ENCODE results near the gene PPCDC. TPM values are rescaled to one million over a fixed set of nuclear protein-coding genes. Genes with fewer than 3 reads are reported as not detected.
A peak's percentile ranks its signal among the peaks of the same experiment; 100 is the strongest.

Gene PPCDC
- total RNA-seq, 2 donors from 2014 or later: 8.9 to 9.5 TPM

DNA sequence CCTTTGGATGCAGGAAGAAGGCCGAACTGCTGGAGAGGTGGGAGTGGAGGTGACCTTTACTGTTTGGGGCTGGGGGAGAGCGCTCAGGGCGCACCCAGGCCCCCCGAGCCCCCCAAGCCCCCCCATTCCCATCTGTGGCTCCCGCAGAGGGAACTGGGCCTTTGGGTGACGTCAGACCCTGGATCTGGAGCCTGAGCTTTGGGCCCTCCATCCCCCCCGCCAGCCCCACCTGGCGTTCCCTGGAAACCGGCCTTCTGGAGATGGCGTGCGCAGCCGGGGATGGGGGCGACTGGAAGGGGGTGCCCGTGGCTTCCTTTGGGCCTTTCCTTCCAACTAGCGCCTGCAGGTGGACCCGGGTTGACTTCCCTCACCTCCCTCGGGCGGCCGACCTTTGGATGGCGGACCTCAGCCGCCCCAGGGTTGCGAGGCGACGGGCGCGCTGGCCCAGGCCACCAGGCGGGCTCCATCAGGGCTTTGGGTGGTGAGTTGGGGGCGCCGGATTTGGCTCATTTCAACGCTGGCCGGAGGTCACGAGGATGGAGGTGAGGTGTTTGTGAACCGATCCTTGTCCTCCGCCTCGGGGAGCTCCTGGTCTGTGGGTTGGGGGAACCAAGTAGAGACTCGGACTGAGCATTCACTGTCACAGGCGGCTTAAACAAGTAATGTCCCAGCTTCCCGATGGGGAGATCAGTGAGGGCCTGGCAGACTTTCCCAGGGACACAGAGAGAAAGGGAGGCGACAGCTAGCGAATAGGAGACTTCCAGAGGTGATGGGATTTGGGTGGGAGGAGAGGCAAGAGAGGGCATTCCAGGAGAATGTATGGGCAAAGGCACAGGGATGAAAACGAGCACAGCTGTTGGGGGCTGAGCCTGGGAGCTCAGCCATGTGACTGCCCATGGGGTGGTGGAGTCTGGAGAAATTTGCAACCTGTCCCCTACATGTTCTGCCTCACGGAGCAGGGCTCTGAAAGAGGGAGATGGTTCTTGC is 27.3 kb upstream of the PPCDC start:
- H3K9me3 ChIP-seq (ENCODE audit: control insufficient read depth, low read length, poor library complexity, severe bottlenecking): no peaks in the 10 kb centered on the region
- Mint-ChIP-seq H3K4me3 (peak overlapping the region; percentile 87), H3K4me1 (peaks cover 18% of the 10 kb centered on the region), H3K36me3 (ENCODE audit: low read depth) (peaks cover 2% of the 10 kb centered on the region), H3K27me3 (peaks cover 38% of the 10 kb centered on the region), H3K27ac (peak overlapping the region; percentile 57)
- ATAC-seq: no peak
- no peak for DNase-seq

DNA sequence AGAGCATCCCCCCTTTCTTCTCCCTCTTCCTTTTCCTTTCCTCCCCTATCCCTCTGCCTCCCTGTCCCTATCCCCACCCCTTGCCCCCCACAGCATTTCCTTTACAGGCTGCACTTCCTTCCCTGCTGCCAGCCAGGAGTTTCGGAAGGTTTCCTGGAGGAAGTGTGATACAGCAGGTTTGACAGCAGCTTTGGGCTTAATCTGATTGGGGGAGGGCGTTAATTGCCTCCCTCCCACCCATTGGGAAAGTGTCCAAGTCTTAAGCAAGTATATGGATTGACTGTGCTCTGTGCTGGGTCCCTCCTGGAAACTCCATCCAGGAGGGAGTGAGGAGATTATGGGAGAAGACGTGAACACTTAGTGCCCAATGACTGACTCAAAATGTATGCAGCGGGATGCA is 26.2 kb upstream of the PPCDC start:
- H3K36me3 Mint-ChIP-seq (ENCODE audit: low read depth): peaks cover 2% of the 10 kb centered on the region
- no peak overlapping the region for H3K27ac Mint-ChIP-seq
- DNase-seq: no peak
- H3K27me3 Mint-ChIP-seq: peaks cover 34% of the 10 kb centered on the region
- H3K9me3 ChIP-seq (ENCODE audit: control insufficient read depth, low read length, poor library complexity, severe bottlenecking): no peaks in the 10 kb centered on the region
- H3K4me3 Mint-ChIP-seq: no peak overlapping the region
- no peak for ATAC-seq
- peaks cover 19% of the 10 kb centered on the region for H3K4me1 Mint-ChIP-seq

DNA sequence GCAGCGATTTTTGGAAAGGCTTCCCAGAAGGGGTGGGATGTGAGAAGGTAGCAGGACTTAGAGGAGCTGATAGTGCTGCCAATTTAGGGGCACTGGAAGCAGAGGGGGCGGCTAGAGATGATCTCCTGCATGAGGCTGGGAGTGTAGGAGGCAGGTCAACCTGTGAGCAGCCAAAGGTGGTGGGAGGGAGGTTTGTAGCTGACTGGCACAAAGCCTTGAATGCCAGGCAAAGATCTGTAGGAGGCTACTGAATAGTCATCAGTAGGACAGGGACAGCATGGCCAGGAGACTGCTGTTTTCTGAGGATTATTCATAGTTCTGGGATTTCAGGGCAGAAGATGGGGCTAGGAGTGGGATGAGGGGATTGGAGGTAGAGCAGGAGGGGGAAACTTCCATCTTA is 25.8 kb upstream of the PPCDC start:
- DNase-seq: no peak
- H3K27me3 Mint-ChIP-seq: peaks cover 34% of the 10 kb centered on the region
- peaks cover 5% of the 10 kb centered on the region for H3K36me3 Mint-ChIP-seq (ENCODE audit: low read depth)
- H3K4me1 Mint-ChIP-seq: peaks cover 21% of the 10 kb centered on the region
- no peak overlapping the region for H3K27ac Mint-ChIP-seq
- no peak for ATAC-seq
- no peaks in the 10 kb centered on the region for H3K9me3 ChIP-seq (ENCODE audit: control insufficient read depth, low read length, poor library complexity, severe bottlenecking)
- H3K4me3 Mint-ChIP-seq: no peak overlapping the region

DNA sequence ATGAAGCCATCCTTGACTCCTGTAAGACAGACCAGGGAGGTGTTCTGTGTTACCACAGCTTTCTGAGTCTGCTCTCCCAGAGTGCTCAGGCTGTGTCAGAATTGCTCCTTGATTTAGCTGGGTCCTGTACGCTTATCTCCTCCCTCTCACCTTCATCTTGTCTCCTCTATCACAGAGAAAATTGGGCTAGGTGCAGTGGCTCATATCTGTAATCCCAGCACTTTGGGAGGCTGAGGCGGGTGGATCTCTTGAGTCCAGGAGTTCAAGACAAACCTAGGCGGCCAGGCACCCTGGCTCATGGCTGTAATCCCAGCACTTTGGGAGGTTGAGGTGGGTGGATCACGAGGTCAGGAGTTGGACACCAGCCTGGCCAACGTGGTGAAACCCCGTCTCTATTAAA is 22.1 kb upstream of the PPCDC start:
- Mint-ChIP-seq H3K27ac (no peak overlapping the region), H3K4me3 (no peak overlapping the region), H3K4me1 (peaks cover 12% of the 10 kb centered on the region), H3K27me3 (peaks cover 29% of the 10 kb centered on the region), H3K36me3 (ENCODE audit: low read depth) (peaks cover 6% of the 10 kb centered on the region)
- no peak for DNase-seq
- ATAC-seq: no peak
- H3K9me3 ChIP-seq (ENCODE audit: control insufficient read depth, low read length, poor library complexity, severe bottlenecking): no peaks in the 10 kb centered on the region

DNA sequence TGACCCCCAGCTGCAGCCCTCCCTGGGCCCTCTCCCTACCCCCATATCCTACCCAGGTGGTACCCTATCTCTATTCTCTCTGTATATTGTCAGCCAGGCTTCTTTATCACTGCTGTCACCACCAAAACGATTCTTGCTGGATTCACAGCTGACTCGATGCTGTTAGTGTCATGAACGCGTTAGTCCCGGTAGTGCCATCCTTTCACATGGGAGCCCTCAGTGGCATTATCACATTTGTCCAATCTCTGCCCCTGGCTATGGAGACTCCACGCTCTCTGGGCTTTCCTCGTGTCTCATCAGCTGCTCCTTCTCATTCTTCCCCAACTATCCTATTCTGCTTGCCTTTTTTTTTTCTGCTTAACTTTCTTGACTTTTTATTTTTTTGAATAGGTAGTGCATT is 21.0 kb upstream of the PPCDC start:
- H3K4me3 Mint-ChIP-seq: no peak overlapping the region
- H3K4me1 Mint-ChIP-seq: peaks cover 6% of the 10 kb centered on the region
- H3K27ac Mint-ChIP-seq: no peak overlapping the region

DNA sequence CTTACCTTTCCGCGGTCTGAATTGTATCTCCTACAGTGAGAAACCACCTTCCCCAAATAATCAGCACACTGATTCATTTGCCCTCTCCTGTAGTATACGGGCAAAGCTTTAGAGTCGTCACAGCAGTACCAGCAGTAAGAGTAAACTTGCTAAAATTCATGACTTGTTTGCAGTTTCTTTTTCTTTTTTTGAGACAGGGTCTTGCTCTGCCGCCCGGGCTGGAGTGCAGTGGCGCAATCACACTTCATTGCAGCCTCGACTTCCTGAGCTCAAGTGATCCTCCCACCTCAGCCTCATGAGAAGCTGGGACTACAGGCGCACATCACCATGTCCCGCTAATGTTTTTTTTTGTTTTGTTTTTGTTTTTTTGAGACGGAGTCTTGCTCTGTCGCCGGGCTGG is 16.2 kb upstream of the PPCDC start:
- H3K27me3 Mint-ChIP-seq: peaks cover 4% of the 10 kb centered on the region
- no peak overlapping the region for H3K27ac Mint-ChIP-seq

More for the DNA sequence above, 21.0 kb upstream of the PPCDC start:
- DNase-seq: no peak
- peaks cover 4% of the 10 kb centered on the region for H3K36me3 Mint-ChIP-seq (ENCODE audit: low read depth)
- peaks cover 21% of the 10 kb centered on the region for H3K27me3 Mint-ChIP-seq
- H3K9me3 ChIP-seq (ENCODE audit: control insufficient read depth, low read length, poor library complexity, severe bottlenecking): no peaks in the 10 kb centered on the region
- ATAC-seq: no peak

DNA sequence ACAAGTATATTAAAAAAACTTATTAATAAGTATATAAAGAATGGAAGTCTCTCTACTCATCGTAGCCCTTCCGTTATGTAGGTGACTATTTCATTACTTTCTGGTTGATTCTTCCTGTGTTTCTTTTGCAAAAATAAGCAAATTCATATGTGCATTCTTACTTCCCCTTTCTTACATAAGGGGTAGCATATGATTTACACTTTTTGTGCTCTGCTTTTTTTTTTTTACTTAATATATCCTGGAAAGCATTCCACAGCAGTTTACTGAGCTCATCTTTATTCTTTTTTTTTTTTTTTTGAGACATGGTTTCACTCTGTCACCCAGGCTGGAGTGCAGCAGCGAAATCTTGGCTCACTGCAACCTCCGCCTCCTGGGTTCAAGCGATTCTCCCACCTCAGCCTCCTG is 15.2 kb upstream of the PPCDC start:
- H3K9me3 ChIP-seq (ENCODE audit: control insufficient read depth, low read length, poor library complexity, severe bottlenecking): no peaks in the 10 kb centered on the region
- Mint-ChIP-seq H3K4me3 (no peak overlapping the region), H3K36me3 (ENCODE audit: low read depth) (no peaks in the 10 kb centered on the region), H3K4me1 (peaks cover 7% of the 10 kb centered on the region), H3K27ac (no peak overlapping the region), H3K27me3 (no peaks in the 10 kb centered on the region)
- ATAC-seq (no peak), DNase-seq (no peak)

More for the DNA sequence above, 16.2 kb upstream of the PPCDC start:
- H3K4me1 Mint-ChIP-seq: peaks cover 8% of the 10 kb centered on the region
- DNase-seq (no peak), ATAC-seq (no peak)
- H3K36me3 Mint-ChIP-seq (ENCODE audit: low read depth): peaks cover 4% of the 10 kb centered on the region
- no peak overlapping the region for H3K4me3 Mint-ChIP-seq
- no peaks in the 10 kb centered on the region for H3K9me3 ChIP-seq (ENCODE audit: control insufficient read depth, low read length, poor library complexity, severe bottlenecking)

DNA sequence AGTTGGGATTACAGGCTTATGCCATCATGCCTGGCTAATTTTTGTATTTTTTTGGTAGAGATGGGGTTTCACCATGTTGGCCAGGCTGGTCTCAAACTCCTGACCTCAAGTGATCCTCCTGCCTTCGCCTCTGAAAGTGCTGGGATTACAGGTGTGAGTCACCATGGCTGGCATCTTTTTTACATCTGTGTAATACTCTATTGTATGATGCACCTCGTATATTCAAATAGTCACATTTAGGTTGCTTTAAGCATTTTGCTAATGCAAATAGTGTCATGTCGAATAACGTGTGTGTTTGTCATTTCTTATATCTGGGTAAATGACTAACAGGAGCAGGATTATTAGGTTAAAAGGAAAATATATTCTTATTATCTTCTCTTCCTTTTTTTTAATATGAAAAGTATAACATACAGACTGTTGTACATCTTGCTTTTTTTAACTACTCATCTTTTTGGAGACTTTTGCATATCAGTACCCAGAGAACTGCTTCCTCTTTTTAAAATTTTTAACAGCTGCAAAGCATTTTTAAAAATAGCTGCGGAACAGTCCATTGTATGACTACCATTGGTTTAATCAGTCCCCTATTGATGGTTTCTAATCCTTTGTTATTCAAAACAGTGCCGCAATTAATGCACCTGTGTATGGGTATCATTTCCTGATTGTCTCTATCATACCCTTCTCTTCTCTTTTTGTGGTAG is 14.6 kb upstream of the PPCDC start:
- Mint-ChIP-seq H3K4me1 (peaks cover 7% of the 10 kb centered on the region), H3K27me3 (no peaks in the 10 kb centered on the region), H3K4me3 (no peak overlapping the region), H3K36me3 (ENCODE audit: low read depth) (no peaks in the 10 kb centered on the region), H3K27ac (no peak overlapping the region)
- peak; percentile 73 for ATAC-seq
- H3K9me3 ChIP-seq (ENCODE audit: control insufficient read depth, low read length, poor library complexity, severe bottlenecking): no peaks in the 10 kb centered on the region
- no peak for DNase-seq

DNA sequence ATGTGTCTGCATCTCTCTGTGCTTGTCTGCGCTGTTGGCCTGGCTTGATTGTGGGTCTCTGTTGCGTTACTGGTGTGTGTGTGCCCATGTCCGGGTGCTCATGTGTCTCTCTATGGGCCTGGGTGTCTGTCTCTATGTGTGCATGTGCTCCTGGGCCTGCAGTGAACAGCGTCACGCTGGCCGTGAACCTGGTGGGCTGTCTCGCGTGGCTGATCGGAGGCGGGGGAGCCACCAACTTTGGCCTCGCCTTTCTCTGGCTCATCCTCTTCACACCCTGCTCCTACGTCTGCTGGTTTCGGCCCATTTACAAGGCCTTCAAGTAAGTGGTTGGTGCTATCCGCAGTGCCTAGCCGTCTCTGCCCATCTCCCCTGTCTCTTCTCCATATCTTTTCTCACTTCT is 7.0 kb upstream of the PPCDC start:
- Mint-ChIP-seq H3K36me3 (ENCODE audit: low read depth) (no peaks in the 10 kb centered on the region), H3K27ac (no peak overlapping the region), H3K27me3 (no peaks in the 10 kb centered on the region), H3K4me1 (peaks cover 2% of the 10 kb centered on the region), H3K4me3 (no peak overlapping the region)
- no peak for DNase-seq
- ATAC-seq: no peak
- no peaks in the 10 kb centered on the region for H3K9me3 ChIP-seq (ENCODE audit: control insufficient read depth, low read length, poor library complexity, severe bottlenecking)

DNA sequence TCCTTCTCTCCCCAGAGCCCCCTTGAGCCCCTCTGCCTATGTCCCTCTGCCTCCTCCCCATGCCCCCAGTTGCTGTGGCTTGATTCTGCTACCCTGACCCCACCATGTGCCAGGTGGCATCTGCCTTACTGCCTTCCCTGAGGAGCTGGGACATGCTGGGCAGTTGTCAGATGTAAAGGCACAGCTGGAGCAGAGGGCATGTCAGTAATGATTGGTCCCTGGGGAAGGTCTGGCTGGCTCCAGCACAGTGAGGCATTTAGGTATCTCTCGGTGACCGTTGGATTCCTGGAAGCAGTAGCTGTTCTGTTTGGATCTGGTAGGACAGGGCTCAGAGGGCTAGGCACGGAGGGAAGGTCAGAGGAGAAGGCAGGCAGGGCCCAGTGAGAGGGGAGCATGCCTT is 3.5 kb upstream of the PPCDC start:
- ATAC-seq: no peak
- no peak overlapping the region for H3K4me3 Mint-ChIP-seq

DNA sequence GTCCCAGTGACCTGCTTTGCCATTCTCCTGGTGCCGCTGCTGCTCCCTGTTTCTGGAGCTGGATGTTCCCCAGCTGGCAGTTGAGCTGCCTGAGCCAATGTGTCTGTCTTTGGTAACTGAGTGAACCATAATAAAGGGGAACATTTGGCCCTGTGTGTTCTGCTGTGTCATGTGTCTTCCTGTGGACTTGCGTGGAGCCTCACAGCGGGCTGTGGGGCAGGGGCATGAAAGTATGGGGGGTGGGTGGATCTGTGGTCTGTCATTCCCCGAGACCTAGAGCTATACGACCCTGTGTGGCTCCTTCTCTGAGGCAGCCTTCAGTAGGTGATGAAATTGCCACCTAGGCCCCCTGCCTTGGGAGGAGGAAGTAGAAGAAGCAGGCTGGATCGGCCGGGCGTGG is 2.0 kb upstream of the PPCDC start:
- H3K9me3 ChIP-seq (ENCODE audit: control insufficient read depth, low read length, poor library complexity, severe bottlenecking): no peaks in the 10 kb centered on the region
- Mint-ChIP-seq H3K4me1 (peaks cover 10% of the 10 kb centered on the region), H3K36me3 (ENCODE audit: low read depth) (no peaks in the 10 kb centered on the region), H3K27ac (no peak overlapping the region), H3K27me3 (no peaks in the 10 kb centered on the region), H3K4me3 (no peak overlapping the region)
- no peak for ATAC-seq
- DNase-seq: no peak

More for the DNA sequence above, 3.5 kb upstream of the PPCDC start:
- H3K36me3 Mint-ChIP-seq (ENCODE audit: low read depth): no peaks in the 10 kb centered on the region
- H3K9me3 ChIP-seq (ENCODE audit: control insufficient read depth, low read length, poor library complexity, severe bottlenecking): no peaks in the 10 kb centered on the region
- H3K27ac Mint-ChIP-seq: no peak overlapping the region
- no peaks in the 10 kb centered on the region for H3K27me3 Mint-ChIP-seq
- no peak for DNase-seq
- H3K4me1 Mint-ChIP-seq: peaks cover 6% of the 10 kb centered on the region

DNA sequence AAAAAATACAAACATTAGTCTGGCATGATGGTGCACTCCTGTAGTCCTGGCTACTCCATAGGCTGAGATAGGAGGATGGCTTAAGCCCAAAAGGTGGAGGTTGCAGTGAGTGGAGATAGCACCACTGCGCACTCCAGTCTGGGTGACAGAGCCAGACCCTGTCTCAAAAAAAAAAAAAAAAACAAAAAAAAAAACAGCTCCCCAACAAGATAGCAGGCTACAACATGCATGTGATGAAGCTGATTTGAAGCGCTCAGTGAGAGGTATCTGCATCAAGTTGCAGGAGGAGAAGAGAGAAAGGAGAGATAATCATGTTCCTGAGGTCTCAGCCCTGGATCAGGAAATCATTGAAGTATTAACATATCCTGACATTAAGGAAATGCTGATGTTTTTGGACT is 608 bp upstream of the PPCDC start:
- DNase-seq: no peak
- ATAC-seq: no peak
- no peaks in the 10 kb centered on the region for H3K27me3 Mint-ChIP-seq
- no peaks in the 10 kb centered on the region for H3K9me3 ChIP-seq (ENCODE audit: control insufficient read depth, low read length, poor library complexity, severe bottlenecking)
- no peak overlapping the region for H3K4me3 Mint-ChIP-seq
- no peaks in the 10 kb centered on the region for H3K36me3 Mint-ChIP-seq (ENCODE audit: low read depth)
- H3K4me1 Mint-ChIP-seq: peaks cover 14% of the 10 kb centered on the region
- H3K27ac Mint-ChIP-seq: peak overlapping the region; percentile 93

DNA sequence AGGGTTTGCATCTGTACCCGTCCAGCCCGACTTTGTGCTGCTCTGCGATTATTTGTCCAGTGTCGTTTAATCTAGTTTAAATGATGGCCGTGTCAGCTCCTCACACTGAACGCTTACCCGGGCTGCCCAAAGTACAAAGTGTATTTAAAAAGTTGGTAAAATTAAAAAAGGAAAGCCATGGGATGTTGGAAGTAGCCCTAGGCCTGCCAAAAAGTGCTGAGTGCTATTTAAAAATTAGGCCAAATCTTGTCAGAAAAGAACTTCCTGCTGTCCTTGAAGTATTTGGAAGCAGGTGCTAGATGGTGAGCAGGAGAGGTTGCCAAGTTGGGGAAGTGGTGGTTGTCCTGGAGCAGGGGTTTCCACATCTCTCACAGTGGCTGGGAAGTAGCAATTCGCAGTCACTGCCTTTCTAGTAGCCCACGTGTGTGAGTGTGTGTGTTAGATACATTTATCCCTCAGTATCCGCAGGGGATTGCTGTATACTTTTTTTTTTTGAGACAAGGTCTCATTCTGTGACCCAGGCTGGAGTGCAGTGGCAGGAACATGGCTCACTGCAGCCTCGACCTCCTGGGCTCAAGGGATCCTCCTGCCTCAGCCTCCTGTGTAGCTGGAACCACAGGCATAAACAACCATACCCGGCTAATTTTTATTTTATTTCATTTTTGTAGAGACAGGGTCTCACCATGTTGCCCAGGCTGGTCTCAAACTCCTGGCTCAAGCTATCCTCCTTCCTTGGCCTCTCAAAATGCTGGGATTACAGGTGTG is 664 bp downstream of the PPCDC start:
- no peaks in the 10 kb centered on the region for H3K27me3 Mint-ChIP-seq
- H3K4me3 Mint-ChIP-seq: peak overlapping the region; percentile 99
- ATAC-seq: no peak
- no peaks in the 10 kb centered on the region for H3K9me3 ChIP-seq (ENCODE audit: control insufficient read depth, low read length, poor library complexity, severe bottlenecking)
- H3K4me1 Mint-ChIP-seq: peaks cover 15% of the 10 kb centered on the region
- peak overlapping the region; percentile 93 for H3K27ac Mint-ChIP-seq
- no peak for DNase-seq
- no peaks in the 10 kb centered on the region for H3K36me3 Mint-ChIP-seq (ENCODE audit: low read depth)
